ENCODE data around the gene ZNF839. TPM values are rescaled to one million over a fixed set of nuclear protein-coding genes. Genes with fewer than 3 reads are reported as not detected.

The ZNF839 gene
- total RNA-seq, 1 donor from 2014 or later, result 14.9 TPM

- peaks cover 19% of the 10 kb centered on the region for H3K4me1 Mint-ChIP-seq (ENCODE audit: low read depth)
- no peak overlapping the region for H3K27ac Mint-ChIP-seq
- H3K4me3 Mint-ChIP-seq (ENCODE audit: low read depth), result peak overlapping the region; percentile 77
- no peak for DNase-seq (ENCODE audit: low spot score, unreplicated experiment)
- H3K9me3 Mint-ChIP-seq (ENCODE audit: low read depth), result no peaks in the 10 kb centered on the region
- TF ChIP-seq CTCF (IDR thresholded peaks at IDR 0.05; ENCODE audit: unreplicated experiment), result no peak
- H3K36me3 Mint-ChIP-seq (ENCODE audit: insufficient read depth), result no peaks in the 10 kb centered on the region
- H3K27me3 Mint-ChIP-seq, result peaks cover 10% of the 10 kb centered on the region
Observed at GRCh38 chr14:102315121-102315520, 4.4 kb upstream of the ZNF839 start.

- H3K9me3 Mint-ChIP-seq (ENCODE audit: low read depth), result no peaks in the 10 kb centered on the region
- H3K4me1 Mint-ChIP-seq (ENCODE audit: low read depth), result peaks cover 21% of the 10 kb centered on the region
- H3K27me3 Mint-ChIP-seq, result peaks cover 10% of the 10 kb centered on the region
- H3K4me3 Mint-ChIP-seq (ENCODE audit: low read depth), result peak overlapping the region; percentile 93
- no peaks in the 10 kb centered on the region for H3K36me3 Mint-ChIP-seq (ENCODE audit: insufficient read depth)
- no peak for TF ChIP-seq CTCF (IDR thresholded peaks at IDR 0.05; ENCODE audit: unreplicated experiment)
- peak overlapping the region; percentile 98 for H3K27ac Mint-ChIP-seq
- DNase-seq (ENCODE audit: low spot score, unreplicated experiment), result no peak
Observed at GRCh38 chr14:102316338-102316742, 3.2 kb upstream of the ZNF839 start.

GRCh38 chr14:102316743-102317563 lies 2.6 kb upstream of the ZNF839 start:
- peak; percentile 82 for TF ChIP-seq CTCF (IDR thresholded peaks at IDR 0.05; ENCODE audit: unreplicated experiment)
- H3K4me3 Mint-ChIP-seq (ENCODE audit: low read depth), result peak overlapping the region; percentile 93
- H3K27ac Mint-ChIP-seq, result peak overlapping the region; percentile 98
- peaks cover 10% of the 10 kb centered on the region for H3K27me3 Mint-ChIP-seq
- no peaks in the 10 kb centered on the region for H3K36me3 Mint-ChIP-seq (ENCODE audit: insufficient read depth)
- DNase-seq (ENCODE audit: low spot score, unreplicated experiment), result peak; percentile 98
- no peaks in the 10 kb centered on the region for H3K9me3 Mint-ChIP-seq (ENCODE audit: low read depth)
- H3K4me1 Mint-ChIP-seq (ENCODE audit: low read depth), result peaks cover 21% of the 10 kb centered on the region

GRCh38 chr14:102317564-102318248 lies 1.8 kb upstream of the ZNF839 start:
- no peaks in the 10 kb centered on the region for H3K36me3 Mint-ChIP-seq (ENCODE audit: insufficient read depth)
- H3K27me3 Mint-ChIP-seq, result peaks cover 10% of the 10 kb centered on the region
- TF ChIP-seq CTCF (IDR thresholded peaks at IDR 0.05; ENCODE audit: unreplicated experiment), result no peak
- peak overlapping the region; percentile 93 for H3K4me3 Mint-ChIP-seq (ENCODE audit: low read depth)
- no peaks in the 10 kb centered on the region for H3K9me3 Mint-ChIP-seq (ENCODE audit: low read depth)
- DNase-seq (ENCODE audit: low spot score, unreplicated experiment), result no peak
- H3K27ac Mint-ChIP-seq, result peak overlapping the region; percentile 98
- H3K4me1 Mint-ChIP-seq (ENCODE audit: low read depth), result peaks cover 21% of the 10 kb centered on the region

- Mint-ChIP-seq H3K27ac (peak overlapping the region; percentile 98), H3K27me3 (peaks cover 10% of the 10 kb centered on the region), H3K36me3 (ENCODE audit: insufficient read depth) (no peaks in the 10 kb centered on the region), H3K4me3 (ENCODE audit: low read depth) (peak overlapping the region; percentile 93), H3K9me3 (ENCODE audit: low read depth) (no peaks in the 10 kb centered on the region), H3K4me1 (ENCODE audit: low read depth) (peaks cover 21% of the 10 kb centered on the region)
- TF ChIP-seq CTCF (IDR thresholded peaks at IDR 0.05; ENCODE audit: unreplicated experiment), result no peak
- DNase-seq (ENCODE audit: low spot score, unreplicated experiment), result no peak
Observed at GRCh38 chr14:102318781-102319276, 717 bp upstream of the ZNF839 start.

Measured in progenitor cell of endocrine pancreas (in vitro differentiated cells).